ENCODE results near the gene SCAP.

Gene SCAP

DNA sequence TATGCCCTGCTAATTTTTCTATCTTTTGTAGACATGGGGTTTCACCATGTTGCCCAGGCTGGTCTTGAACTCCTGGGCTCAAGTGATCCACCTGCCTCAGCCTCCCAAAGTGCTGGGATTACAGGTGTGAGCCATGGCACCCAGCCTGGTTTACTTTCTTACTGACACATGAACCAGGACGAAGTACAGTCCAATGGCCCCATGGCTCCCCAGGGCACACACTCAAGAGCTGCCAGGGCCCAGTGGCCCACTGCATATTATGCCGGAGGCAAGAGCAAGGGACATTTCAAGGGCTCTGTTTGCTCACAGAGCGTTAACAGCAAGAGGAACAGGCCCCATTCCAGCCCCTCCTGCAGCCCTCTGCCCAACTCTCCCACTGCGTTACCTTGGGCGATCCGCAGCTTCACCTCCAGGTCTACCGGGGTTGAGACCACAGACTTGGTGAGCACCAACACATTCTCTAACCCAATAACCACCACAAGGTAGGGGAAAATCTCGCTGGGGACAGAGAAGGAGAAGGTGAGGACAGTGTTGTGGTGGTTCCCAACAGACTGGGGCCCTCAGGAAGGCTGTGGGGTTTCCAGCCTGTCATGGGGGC lies 52.1 kb downstream of the SCAP start:
- H3K27ac ChIP-seq (ENCODE audit: low read length) = no peak overlapping the region
- peaks cover 12% of the 10 kb centered on the region for H3K4me1 ChIP-seq (ENCODE audit: control insufficient read depth, insufficient read depth, low read length)
- H3K9me3 ChIP-seq (ENCODE audit: control insufficient read depth in 2 of 2, low read length in 2 of 2) = no peaks in the 10 kb centered on the region
- peaks cover 34 to 43% of the 10 kb centered on the region in 2 donors for H3K36me3 ChIP-seq (ENCODE audit: control insufficient read depth in 2 of 2, insufficient read depth in 2 of 2, low read length in 2 of 2)
- H3K9ac ChIP-seq (ENCODE audit: low read length in 2 of 2) = no peak overlapping the region
- H3K4me3 ChIP-seq (ENCODE audit: low read length in 2 of 2) = no peak overlapping the region
- H3K27me3 ChIP-seq (ENCODE audit: control insufficient read depth in 1 of 2, insufficient read depth in 2 of 2, low read length in 2 of 2) = no peaks in the 10 kb centered on the region

DNA sequence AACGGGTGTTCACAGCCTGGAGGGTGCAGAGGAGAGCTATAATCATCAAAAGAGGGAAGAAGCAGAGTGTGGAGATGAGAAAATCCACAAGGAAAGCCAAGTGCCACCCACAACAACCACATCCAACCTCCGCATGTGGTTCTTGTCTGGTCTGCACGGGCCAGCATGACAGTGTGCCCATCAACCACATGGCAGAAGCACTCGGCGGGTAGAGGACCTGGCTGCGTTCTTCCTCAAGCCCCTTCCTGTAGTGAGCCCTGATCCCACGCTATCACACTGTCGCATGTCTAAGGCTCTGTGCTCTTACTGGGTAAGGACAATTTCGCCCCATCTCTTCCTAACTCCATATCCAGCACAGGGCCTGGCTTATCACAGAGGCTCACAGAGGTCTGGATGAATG lies 53.0 kb downstream of the SCAP start:
- Histone ChIP-seq H3K36me3 (ENCODE audit: control insufficient read depth in 2 of 2, insufficient read depth in 2 of 2, low read length in 2 of 2) (peaks cover 28 to 35% of the 10 kb centered on the region in 2 donors), H3K9ac (ENCODE audit: low read length in 2 of 2) (no peak overlapping the region), H3K4me1 (ENCODE audit: control insufficient read depth, insufficient read depth, low read length) (peaks cover 12% of the 10 kb centered on the region), H3K4me3 (ENCODE audit: low read length in 2 of 2) (no peak overlapping the region), H3K27me3 (ENCODE audit: control insufficient read depth in 1 of 2, insufficient read depth in 2 of 2, low read length in 2 of 2) (no peaks in the 10 kb centered on the region), H3K9me3 (ENCODE audit: control insufficient read depth in 2 of 2, low read length in 2 of 2) (no peaks in the 10 kb centered on the region), H3K27ac (ENCODE audit: low read length) (no peak overlapping the region)

- H3K27ac ChIP-seq (ENCODE audit: low read length) = peak overlapping the region; percentile 62
- H3K4me1 ChIP-seq (ENCODE audit: control insufficient read depth, insufficient read depth, low read length) = peaks cover 12% of the 10 kb centered on the region
- H3K27me3 ChIP-seq (ENCODE audit: control insufficient read depth in 1 of 2, insufficient read depth in 2 of 2, low read length in 2 of 2) = no peaks in the 10 kb centered on the region
- H3K9me3 ChIP-seq (ENCODE audit: control insufficient read depth in 2 of 2, low read length in 2 of 2) = no peaks in the 10 kb centered on the region
- peak overlapping the region; percentile 4 to 72 for H3K9ac ChIP-seq (ENCODE audit: low read length in 2 of 2)
- H3K4me3 ChIP-seq (ENCODE audit: low read length in 2 of 2) = peak overlapping the region in 1 of 2 donors; percentile 40
- H3K36me3 ChIP-seq (ENCODE audit: control insufficient read depth in 2 of 2, insufficient read depth in 2 of 2, low read length in 2 of 2) = peaks cover 25 to 30% of the 10 kb centered on the region in 2 donors
Observed at GRCh38 chr3:47421741-47422649, 53.7 kb downstream of the SCAP start.

GRCh38 chr3:47420511-47421484 lies 54.9 kb downstream of the SCAP start:
- Histone ChIP-seq H3K27ac (ENCODE audit: low read length) (peak overlapping the region; percentile 62), H3K27me3 (ENCODE audit: control insufficient read depth in 1 of 2, insufficient read depth in 2 of 2, low read length in 2 of 2) (no peaks in the 10 kb centered on the region), H3K4me3 (ENCODE audit: low read length in 2 of 2) (peak overlapping the region in 1 of 2 donors; percentile 44), H3K9ac (ENCODE audit: low read length in 2 of 2) (peak overlapping the region; percentile 4 to 72), H3K36me3 (ENCODE audit: control insufficient read depth in 2 of 2, insufficient read depth in 2 of 2, low read length in 2 of 2) (peaks cover 28 to 33% of the 10 kb centered on the region in 2 donors), H3K9me3 (ENCODE audit: control insufficient read depth in 2 of 2, low read length in 2 of 2) (no peaks in the 10 kb centered on the region), H3K4me1 (ENCODE audit: control insufficient read depth, insufficient read depth, low read length) (peaks cover 12% of the 10 kb centered on the region)

GRCh38 chr3:47420044-47420430 lies 55.7 kb downstream of the SCAP start:
- no peaks in the 10 kb centered on the region for H3K9me3 ChIP-seq (ENCODE audit: control insufficient read depth in 2 of 2, low read length in 2 of 2)
- peaks cover 12% of the 10 kb centered on the region for H3K4me1 ChIP-seq (ENCODE audit: control insufficient read depth, insufficient read depth, low read length)
- no peak overlapping the region for H3K27ac ChIP-seq (ENCODE audit: low read length)
- H3K4me3 ChIP-seq (ENCODE audit: low read length in 2 of 2) = no peak overlapping the region
- H3K36me3 ChIP-seq (ENCODE audit: control insufficient read depth in 2 of 2, insufficient read depth in 2 of 2, low read length in 2 of 2) = peaks cover 32% of the 10 kb centered on the region in 2 donors
- H3K27me3 ChIP-seq (ENCODE audit: control insufficient read depth in 1 of 2, insufficient read depth in 2 of 2, low read length in 2 of 2) = no peaks in the 10 kb centered on the region
- no peak overlapping the region for H3K9ac ChIP-seq (ENCODE audit: low read length in 2 of 2)

GRCh38 chr3:47419083-47420043 lies 56.4 kb downstream of the SCAP start:
- H3K27me3 ChIP-seq (ENCODE audit: control insufficient read depth in 1 of 2, insufficient read depth in 2 of 2, low read length in 2 of 2) = no peaks in the 10 kb centered on the region
- H3K9me3 ChIP-seq (ENCODE audit: control insufficient read depth in 2 of 2, low read length in 2 of 2) = no peaks in the 10 kb centered on the region
- peaks cover 15% of the 10 kb centered on the region for H3K4me1 ChIP-seq (ENCODE audit: control insufficient read depth, insufficient read depth, low read length)
- H3K36me3 ChIP-seq (ENCODE audit: control insufficient read depth in 2 of 2, insufficient read depth in 2 of 2, low read length in 2 of 2) = peaks cover 34% of the 10 kb centered on the region in 2 donors
- H3K4me3 ChIP-seq (ENCODE audit: low read length in 2 of 2) = no peak overlapping the region
- H3K9ac ChIP-seq (ENCODE audit: low read length in 2 of 2) = no peak overlapping the region
- no peak overlapping the region for H3K27ac ChIP-seq (ENCODE audit: low read length)

- Histone ChIP-seq H3K9ac (ENCODE audit: low read length in 2 of 2) (no peak overlapping the region), H3K36me3 (ENCODE audit: control insufficient read depth in 2 of 2, insufficient read depth in 2 of 2, low read length in 2 of 2) (peaks cover 35 to 39% of the 10 kb centered on the region in 2 donors), H3K27ac (ENCODE audit: low read length) (no peak overlapping the region)
Observed at GRCh38 chr3:47418167-47419082, 57.3 kb downstream of the SCAP start.

DNA sequence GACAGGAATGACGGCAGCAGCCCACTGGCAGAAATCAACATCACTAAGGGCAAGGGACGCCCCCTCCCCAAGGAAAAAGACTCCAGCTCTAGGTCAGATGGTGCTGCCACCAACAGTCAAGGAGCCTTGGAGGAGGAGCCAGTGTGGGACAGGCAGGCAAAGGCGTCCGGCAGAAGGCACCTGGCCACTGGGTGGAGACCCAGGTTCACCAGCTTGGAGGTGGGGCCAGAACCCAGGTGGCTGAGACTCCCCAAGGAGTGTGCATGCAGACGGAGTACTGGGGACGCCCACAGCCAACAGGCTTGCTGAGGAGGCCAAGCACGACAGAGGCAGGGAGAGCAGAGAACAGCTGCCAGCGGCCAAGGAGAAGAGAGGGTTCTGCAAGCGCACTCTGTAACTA lies 59.7 kb downstream of the SCAP start:
- H3K4me3 ChIP-seq (ENCODE audit: low read length in 2 of 2) = no peak overlapping the region
- H3K9me3 ChIP-seq (ENCODE audit: control insufficient read depth in 2 of 2, low read length in 2 of 2) = no peaks in the 10 kb centered on the region
- H3K36me3 ChIP-seq (ENCODE audit: control insufficient read depth in 2 of 2, insufficient read depth in 2 of 2, low read length in 2 of 2) = peaks cover 50 to 58% of the 10 kb centered on the region in 2 donors
- H3K27ac ChIP-seq (ENCODE audit: low read length) = no peak overlapping the region
- H3K9ac ChIP-seq (ENCODE audit: low read length in 2 of 2) = no peak overlapping the region
- no peaks in the 10 kb centered on the region for H3K27me3 ChIP-seq (ENCODE audit: control insufficient read depth in 1 of 2, insufficient read depth in 2 of 2, low read length in 2 of 2)
- H3K4me1 ChIP-seq (ENCODE audit: control insufficient read depth, insufficient read depth, low read length) = peaks cover 4% of the 10 kb centered on the region

More at GRCh38 chr3:47418167-47419082, 57.3 kb downstream of the SCAP start:
- no peaks in the 10 kb centered on the region for H3K9me3 ChIP-seq (ENCODE audit: control insufficient read depth in 2 of 2, low read length in 2 of 2)
- H3K4me1 ChIP-seq (ENCODE audit: control insufficient read depth, insufficient read depth, low read length) = peaks cover 16% of the 10 kb centered on the region
- no peak overlapping the region for H3K4me3 ChIP-seq (ENCODE audit: low read length in 2 of 2)
- H3K27me3 ChIP-seq (ENCODE audit: control insufficient read depth in 1 of 2, insufficient read depth in 2 of 2, low read length in 2 of 2) = no peaks in the 10 kb centered on the region
